Measurements from ENCODE around the gene SIGMAR1.

Gene SIGMAR1

DNA sequence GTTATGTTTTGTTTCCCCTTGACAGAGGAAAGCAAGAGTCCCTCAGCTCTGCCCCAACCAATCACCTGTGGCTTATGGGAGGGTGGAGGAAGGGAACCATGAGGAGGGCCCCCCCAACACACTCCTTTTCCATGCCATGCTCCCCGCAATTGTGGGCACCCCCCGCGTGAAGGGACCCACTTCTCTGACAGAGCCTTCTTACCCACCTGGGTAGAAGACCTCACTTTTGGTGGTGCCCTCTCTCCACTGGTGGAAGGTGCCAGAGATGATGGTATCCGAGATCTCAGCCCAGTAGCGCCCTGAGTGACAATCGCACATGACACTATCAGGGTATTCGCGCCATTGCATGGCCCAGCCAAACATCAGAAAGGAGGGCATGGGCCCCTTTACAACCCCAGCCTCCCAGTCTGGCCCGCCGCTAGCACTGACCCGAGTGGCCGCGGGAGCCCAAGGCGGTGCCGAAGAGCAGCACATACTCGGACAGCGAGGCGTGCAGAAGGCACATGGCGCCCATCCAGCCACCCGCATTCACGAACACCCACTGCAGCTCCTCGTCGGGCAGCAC, 714 bp downstream of the SIGMAR1 start:
- peak overlapping the region; percentile 95 for H3K27ac ChIP-seq
- TF ChIP-seq ZFX (IDR thresholded peaks at IDR 0.05) = no peak
- TF ChIP-seq, protein P1, sequence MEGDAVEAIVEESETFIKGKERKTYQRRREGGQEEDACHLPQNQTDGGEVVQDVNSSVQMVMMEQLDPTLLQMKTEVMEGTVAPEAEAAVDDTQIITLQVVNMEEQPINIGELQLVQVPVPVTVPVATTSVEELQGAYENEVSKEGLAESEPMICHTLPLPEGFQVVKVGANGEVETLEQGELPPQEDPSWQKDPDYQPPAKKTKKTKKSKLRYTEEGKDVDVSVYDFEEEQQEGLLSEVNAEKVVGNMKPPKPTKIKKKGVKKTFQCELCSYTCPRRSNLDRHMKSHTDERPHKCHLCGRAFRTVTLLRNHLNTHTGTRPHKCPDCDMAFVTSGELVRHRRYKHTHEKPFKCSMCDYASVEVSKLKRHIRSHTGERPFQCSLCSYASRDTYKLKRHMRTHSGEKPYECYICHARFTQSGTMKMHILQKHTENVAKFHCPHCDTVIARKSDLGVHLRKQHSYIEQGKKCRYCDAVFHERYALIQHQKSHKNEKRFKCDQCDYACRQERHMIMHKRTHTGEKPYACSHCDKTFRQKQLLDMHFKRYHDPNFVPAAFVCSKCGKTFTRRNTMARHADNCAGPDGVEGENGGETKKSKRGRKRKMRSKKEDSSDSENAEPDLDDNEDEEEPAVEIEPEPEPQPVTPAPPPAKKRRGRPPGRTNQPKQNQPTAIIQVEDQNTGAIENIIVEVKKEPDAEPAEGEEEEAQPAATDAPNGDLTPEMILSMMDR (conservative IDR thresholded peaks at IDR 0.05) = no peak

DNA sequence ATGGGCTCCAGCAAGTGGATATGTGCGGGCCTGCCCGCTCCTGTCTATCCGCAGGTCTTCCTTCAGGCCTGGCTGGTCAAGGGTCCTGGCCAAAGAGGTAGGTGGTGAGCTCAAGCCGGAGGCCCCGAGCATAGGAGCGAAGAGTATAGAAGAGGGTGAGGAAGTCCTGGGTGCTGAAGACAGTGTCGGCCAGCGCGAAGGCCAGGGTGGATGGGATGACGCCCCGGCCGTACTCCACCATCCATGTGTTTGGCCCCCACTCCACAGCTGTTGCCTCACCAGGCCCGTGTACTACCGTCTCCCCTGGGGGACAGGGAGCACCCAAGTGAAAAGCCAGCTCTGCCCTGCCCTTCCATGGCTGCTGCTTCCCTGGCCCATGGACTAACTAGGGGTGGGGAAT, 2.0 kb downstream of the SIGMAR1 start:
- no peak overlapping the region for H3K27ac ChIP-seq
- no peak for TF ChIP-seq ZFX (IDR thresholded peaks at IDR 0.05)
- TF ChIP-seq, protein P1 (conservative IDR thresholded peaks at IDR 0.05) = no peak

DNA sequence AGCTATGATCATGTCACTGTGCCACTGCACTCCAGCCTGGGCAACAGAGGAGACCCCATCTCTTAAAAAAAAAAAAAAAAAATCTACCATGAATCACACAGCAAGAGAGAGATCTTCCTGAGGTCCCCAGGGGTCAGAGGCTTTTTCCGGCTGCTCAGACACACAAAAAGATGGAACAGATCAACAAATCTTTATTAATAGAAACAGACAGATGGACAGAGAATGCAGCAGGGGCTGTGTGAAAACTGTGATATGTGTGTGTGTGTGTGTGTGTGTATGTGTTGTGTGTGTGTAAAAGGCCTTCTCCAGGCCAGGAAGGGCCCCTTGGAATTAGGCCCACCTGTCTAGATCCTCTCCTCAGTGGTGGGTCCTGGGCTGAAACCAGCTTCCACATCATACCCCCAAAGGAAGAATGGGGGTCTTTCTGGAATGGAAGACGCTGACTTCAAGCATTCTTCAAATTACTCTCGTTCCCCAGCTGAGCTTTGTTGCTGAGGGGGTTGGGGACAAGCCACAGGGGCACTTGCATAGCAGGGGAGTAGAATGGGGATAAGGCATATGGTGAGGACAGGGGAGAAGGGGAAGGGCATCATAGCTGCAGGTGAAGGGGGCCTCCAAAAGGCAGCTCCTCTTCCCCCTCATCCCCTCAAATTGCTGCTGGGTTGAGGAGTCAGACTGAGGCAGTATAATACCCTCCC, 2.9 kb downstream of the SIGMAR1 start:
- no peak for TF ChIP-seq ZFX (IDR thresholded peaks at IDR 0.05)
- TF ChIP-seq, protein P1 (conservative IDR thresholded peaks at IDR 0.05) = no peak
- H3K27ac ChIP-seq = no peak overlapping the region

DNA sequence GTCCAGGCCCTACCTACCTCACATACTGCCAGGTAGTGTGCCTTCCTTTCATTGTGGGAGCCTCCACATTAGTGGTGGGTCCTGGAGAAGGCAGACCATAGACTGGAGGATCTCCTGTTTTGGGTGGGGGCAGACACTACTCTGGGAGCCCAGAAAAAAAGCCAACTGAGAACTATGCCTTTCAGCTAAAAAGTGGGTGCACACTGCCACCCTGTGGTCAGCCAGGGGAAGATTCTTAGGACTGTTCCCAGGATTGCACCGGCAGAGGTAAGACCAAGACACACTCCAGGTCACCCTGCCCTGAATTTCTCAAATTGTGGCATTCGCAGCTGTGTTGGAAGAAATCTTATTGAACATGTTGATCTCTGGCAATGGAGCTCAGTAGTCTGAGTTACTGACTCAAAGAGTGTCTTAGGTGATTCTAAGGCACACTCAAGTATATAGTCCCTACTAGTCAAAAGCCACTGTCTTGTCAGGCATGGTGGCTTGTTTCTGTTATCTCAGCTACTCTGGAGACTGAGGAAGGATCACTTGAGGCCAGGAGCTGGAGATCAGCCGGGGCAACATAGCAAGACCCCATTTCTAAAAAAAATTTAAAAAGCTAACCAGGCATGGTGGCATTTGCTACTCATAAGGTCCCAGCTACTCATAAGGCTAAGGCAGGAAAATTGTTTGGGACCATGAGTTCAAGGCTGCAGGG, 3.6 kb downstream of the SIGMAR1 start:
- no peak overlapping the region for H3K27ac ChIP-seq
- TF ChIP-seq, protein P1 (conservative IDR thresholded peaks at IDR 0.05) = peak; percentile 95
- TF ChIP-seq ZFX (IDR thresholded peaks at IDR 0.05) = no peak

DNA sequence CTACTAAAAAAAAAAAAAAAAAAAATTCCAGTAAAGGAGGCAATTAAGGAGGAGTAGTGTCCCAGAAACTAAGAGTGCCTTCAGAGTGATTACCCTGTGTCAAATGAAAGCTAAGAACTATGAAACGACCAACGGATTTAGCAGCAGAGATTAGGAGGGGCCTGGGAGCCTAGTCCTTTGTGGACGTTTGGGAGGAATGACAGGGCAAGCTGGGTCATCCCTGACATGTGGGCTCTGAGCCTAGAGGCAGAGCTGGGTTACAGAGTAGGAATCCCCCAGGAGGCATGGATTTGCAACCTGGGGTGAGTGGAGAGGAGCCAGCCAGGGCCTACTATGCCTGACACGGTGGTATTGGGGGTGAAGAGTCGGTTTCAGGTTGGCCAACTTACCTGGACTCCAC, 4.4 kb downstream of the SIGMAR1 start:
- no peak for TF ChIP-seq ZFX (IDR thresholded peaks at IDR 0.05)
- TF ChIP-seq, protein P1 (conservative IDR thresholded peaks at IDR 0.05) = no peak
- no peak overlapping the region for H3K27ac ChIP-seq

DNA sequence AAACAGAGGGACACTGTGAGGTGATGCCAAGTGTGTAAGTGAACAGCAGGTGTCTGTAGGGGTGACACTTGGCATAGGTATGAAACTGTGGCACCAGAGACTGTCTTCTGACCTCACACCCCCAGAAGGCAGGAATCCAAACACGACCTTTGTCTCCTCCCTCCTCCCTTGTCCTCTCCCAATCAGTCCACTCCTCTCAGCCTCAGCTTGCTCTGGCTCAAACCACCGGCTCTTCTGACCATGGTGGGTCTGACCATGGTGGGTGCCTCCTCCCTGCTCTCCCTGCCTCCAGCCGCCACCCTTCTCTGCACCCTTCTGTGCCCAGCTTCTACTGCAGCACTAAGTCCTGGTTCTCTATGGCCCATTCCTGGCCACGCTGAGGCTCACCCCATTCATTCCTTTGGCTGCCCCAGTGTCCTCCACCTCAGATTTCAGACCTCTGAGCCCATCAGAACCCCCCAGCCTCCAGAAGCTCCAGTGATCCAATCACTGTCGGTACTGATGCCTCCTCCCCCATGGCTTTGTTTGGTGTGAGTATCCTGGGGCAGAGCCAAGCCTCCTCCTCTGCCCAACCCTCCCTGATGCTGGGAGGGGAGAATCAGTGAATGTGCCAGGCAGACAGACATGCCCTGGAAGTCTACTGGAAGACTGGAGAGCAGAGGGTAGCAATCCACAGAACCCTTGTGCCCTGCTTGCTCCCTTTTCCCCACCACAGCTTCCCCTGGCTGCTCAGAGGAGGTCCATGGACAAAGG, 7.0 kb downstream of the SIGMAR1 start:
- no peak for TF ChIP-seq ZFX (IDR thresholded peaks at IDR 0.05)
- TF ChIP-seq, protein P1 (conservative IDR thresholded peaks at IDR 0.05) = no peak
- H3K27ac ChIP-seq = no peak overlapping the region

DNA sequence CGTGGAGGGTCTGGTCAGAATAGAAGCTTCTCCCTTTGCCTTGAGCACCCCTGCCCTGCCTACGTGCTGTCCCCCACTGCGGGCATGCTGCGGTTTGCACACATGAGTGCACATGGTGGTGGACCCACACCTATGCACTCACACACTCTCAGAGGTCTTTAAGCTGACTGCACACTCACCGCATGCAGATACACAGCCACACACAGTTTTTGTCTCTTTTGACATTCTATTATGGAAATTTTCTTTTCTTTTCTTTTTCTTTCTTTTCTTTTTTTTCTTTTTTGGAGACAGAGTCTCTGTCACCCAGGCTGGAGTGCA, 8.1 kb downstream of the SIGMAR1 start:
- no peak for TF ChIP-seq ZFX (IDR thresholded peaks at IDR 0.05)
- TF ChIP-seq, protein P1 (conservative IDR thresholded peaks at IDR 0.05) = no peak
- no peak overlapping the region for H3K27ac ChIP-seq

Data from C4-2B (cell line).